ENCODE data around the gene HHAT.

HHAT gene

GRCh38 chr1:210428696-210429095 is 100.0 kb downstream of the HHAT start:
- no peaks in the 10 kb centered on the region for H3F3A ChIP-seq (ENCODE audit: low read depth)
- no peaks in the 10 kb centered on the region for H3K79me2 ChIP-seq (ENCODE audit: insufficient read depth, low read length)
- no peaks in the 10 kb centered on the region for H3K27me3 ChIP-seq (ENCODE audit: insufficient read depth, low read length, poor library complexity, severe bottlenecking)
- H4K20me1 ChIP-seq (ENCODE audit: insufficient read depth, low read length, poor library complexity, severe bottlenecking) = no peaks in the 10 kb centered on the region
- H2AFZ ChIP-seq (ENCODE audit: low read length) = no peak overlapping the region
- H3K36me3 ChIP-seq (ENCODE audit: insufficient read depth, low read length) = no peaks in the 10 kb centered on the region
- no peaks in the 10 kb centered on the region for H3K9me3 ChIP-seq (ENCODE audit: insufficient read depth, low read depth, low read length)
- H3K9me2 ChIP-seq (replicated peaks; ENCODE audit: low read depth, low read length) = no peaks in the 10 kb centered on the region
- H3K4me3 ChIP-seq (ENCODE audit: low read length, poor library complexity, severe bottlenecking) = no peak overlapping the region
- no peak for TF ChIP-seq EZH2phosphoT487 (IDR thresholded peaks at IDR 0.05; ENCODE audit: borderline replicate concordance)
- peaks cover 9% of the 10 kb centered on the region for H3K4me1 ChIP-seq (ENCODE audit: insufficient read depth, low read length, poor library complexity, severe bottlenecking)
- H3K4me2 ChIP-seq (ENCODE audit: low read depth, low read length, poor library complexity, severe bottlenecking) = no peak overlapping the region
- H3K9ac ChIP-seq (ENCODE audit: low read depth, low read length, poor library complexity, severe bottlenecking) = no peak overlapping the region

- H2AFZ ChIP-seq (ENCODE audit: low read length) = no peak overlapping the region
- no peaks in the 10 kb centered on the region for H3K9me2 ChIP-seq (replicated peaks; ENCODE audit: low read depth, low read length)
- no peaks in the 10 kb centered on the region for H3K36me3 ChIP-seq (ENCODE audit: insufficient read depth, low read length)
- no peak overlapping the region for H3K9ac ChIP-seq (ENCODE audit: low read depth, low read length, poor library complexity, severe bottlenecking)
- H3K79me2 ChIP-seq (ENCODE audit: insufficient read depth, low read length) = no peaks in the 10 kb centered on the region
- no peak overlapping the region for H3K4me2 ChIP-seq (ENCODE audit: low read depth, low read length, poor library complexity, severe bottlenecking)
- H3K9me3 ChIP-seq (ENCODE audit: insufficient read depth, low read depth, low read length) = no peaks in the 10 kb centered on the region
- H4K20me1 ChIP-seq (ENCODE audit: insufficient read depth, low read length, poor library complexity, severe bottlenecking) = no peaks in the 10 kb centered on the region
- H3F3A ChIP-seq (ENCODE audit: low read depth) = no peaks in the 10 kb centered on the region
- no peak overlapping the region for H3K4me3 ChIP-seq (ENCODE audit: low read length, poor library complexity, severe bottlenecking)
- H3K4me1 ChIP-seq (ENCODE audit: insufficient read depth, low read length, poor library complexity, severe bottlenecking) = peaks cover 3% of the 10 kb centered on the region
- H3K27me3 ChIP-seq (ENCODE audit: insufficient read depth, low read length, poor library complexity, severe bottlenecking) = no peaks in the 10 kb centered on the region
- TF ChIP-seq CTCF (conservative IDR thresholded peaks at IDR 0.05; ENCODE audit: low read length) = no peak
- TF ChIP-seq EZH2phosphoT487 (IDR thresholded peaks at IDR 0.05; ENCODE audit: borderline replicate concordance) = no peak
Observed at GRCh38 chr1:210434223-210434622, 105.5 kb downstream of the HHAT start.

- Histone ChIP-seq H4K20me1 (ENCODE audit: insufficient read depth, low read length, poor library complexity, severe bottlenecking) (no peaks in the 10 kb centered on the region), H3K36me3 (ENCODE audit: insufficient read depth, low read length) (no peaks in the 10 kb centered on the region), H3K9me3 (ENCODE audit: insufficient read depth, low read depth, low read length) (no peaks in the 10 kb centered on the region), H3K27me3 (ENCODE audit: insufficient read depth, low read length, poor library complexity, severe bottlenecking) (no peaks in the 10 kb centered on the region), H3K4me3 (ENCODE audit: low read length, poor library complexity, severe bottlenecking) (no peak overlapping the region), H3K4me2 (ENCODE audit: low read depth, low read length, poor library complexity, severe bottlenecking) (no peak overlapping the region), H2AFZ (ENCODE audit: low read length) (no peak overlapping the region), H3K9ac (ENCODE audit: low read depth, low read length, poor library complexity, severe bottlenecking) (no peak overlapping the region), H3K4me1 (ENCODE audit: insufficient read depth, low read length, poor library complexity, severe bottlenecking) (peaks cover 17% of the 10 kb centered on the region), H3K9me2 (replicated peaks; ENCODE audit: low read depth, low read length) (no peaks in the 10 kb centered on the region), H3K79me2 (ENCODE audit: insufficient read depth, low read length) (no peaks in the 10 kb centered on the region), H3F3A (ENCODE audit: low read depth) (no peaks in the 10 kb centered on the region)
- TF ChIP-seq EZH2phosphoT487 (IDR thresholded peaks at IDR 0.05; ENCODE audit: borderline replicate concordance) = no peak
- no peak for TF ChIP-seq CTCF (conservative IDR thresholded peaks at IDR 0.05; ENCODE audit: low read length)
Observed at GRCh38 chr1:210437111-210437510, 108.4 kb downstream of the HHAT start.

GRCh38 chr1:210437781-210438180 is 109.1 kb downstream of the HHAT start:
- Histone ChIP-seq H3K36me3 (ENCODE audit: insufficient read depth, low read length) (no peaks in the 10 kb centered on the region), H3K4me3 (ENCODE audit: low read length, poor library complexity, severe bottlenecking) (no peak overlapping the region)
- TF ChIP-seq EZH2phosphoT487 (IDR thresholded peaks at IDR 0.05; ENCODE audit: borderline replicate concordance) (no peak), CTCF (conservative IDR thresholded peaks at IDR 0.05; ENCODE audit: low read length) (no peak)

More at GRCh38 chr1:210437781-210438180, 109.1 kb downstream of the HHAT start:
- Histone ChIP-seq H3K9me3 (ENCODE audit: insufficient read depth, low read depth, low read length) (no peaks in the 10 kb centered on the region), H3K9me2 (replicated peaks; ENCODE audit: low read depth, low read length) (no peaks in the 10 kb centered on the region), H3K79me2 (ENCODE audit: insufficient read depth, low read length) (no peaks in the 10 kb centered on the region), H3K9ac (ENCODE audit: low read depth, low read length, poor library complexity, severe bottlenecking) (no peak overlapping the region), H3K4me1 (ENCODE audit: insufficient read depth, low read length, poor library complexity, severe bottlenecking) (peaks cover 17% of the 10 kb centered on the region), H3K27me3 (ENCODE audit: insufficient read depth, low read length, poor library complexity, severe bottlenecking) (no peaks in the 10 kb centered on the region), H3F3A (ENCODE audit: low read depth) (no peaks in the 10 kb centered on the region), H3K4me2 (ENCODE audit: low read depth, low read length, poor library complexity, severe bottlenecking) (no peak overlapping the region), H2AFZ (ENCODE audit: low read length) (no peak overlapping the region), H4K20me1 (ENCODE audit: insufficient read depth, low read length, poor library complexity, severe bottlenecking) (no peaks in the 10 kb centered on the region)

All from Loucy (cell line).